Activated CD4-positive, alpha-beta T cell treated with anti-CD3 and anti-CD28 coated beads, Interleukin-2, amount 10 ng/mL, durations not matched to agents 7 days and 5 days (primary cell): ENCODE results near the gene SETX. TPM values are rescaled to one million over a fixed set of nuclear protein-coding genes. Genes with fewer than 3 reads are reported as not detected.

Experiments used
- CTCF ChIA-PET: fragments of 350-600 bp; sonication (Branson Sonifier 250); formaldehyde crosslinking; loops from one replicate; lab custom pipeline; 2021; ENCODE audit warnings: antibody characterized with exemption; lab: Charles Lee
- POLR2A ChIA-PET: fragments of 350-600 bp; sonication (Branson Sonifier 250); formaldehyde crosslinking; loops from one replicate; lab custom pipeline; 2021; ENCODE audit warnings: antibody characterized with exemption; lab: Charles Lee
- DNase-seq: peaks from one replicate; pipeline ENCODE4 v3.0.0-alpha.2; 2020
- H3K27ac Mint-ChIP-seq: one replicate; pipeline ENCODE4 v1.8.0; 2021; ENCODE audit warnings: mild to moderate bottlenecking, moderate library complexity, mixed read lengths
- H3K27me3 Mint-ChIP-seq: one replicate; pipeline ENCODE4 v1.8.0; 2021; ENCODE audit warnings: mixed read lengths
- H3K36me3 Mint-ChIP-seq: one replicate; pipeline ENCODE4 v1.8.0; 2021; ENCODE audit warnings: low read depth, mixed read lengths
- H3K4me1 Mint-ChIP-seq: one replicate; pipeline ENCODE4 v1.8.0; 2021; ENCODE audit warnings: mixed read lengths
- H3K4me3 Mint-ChIP-seq: one replicate; pipeline ENCODE4 v1.8.0; 2021; ENCODE audit warnings: mild to moderate bottlenecking, moderate library complexity, mixed read lengths
- H3K9me3 Mint-ChIP-seq: one replicate; pipeline ENCODE4 v1.8.0; 2021; ENCODE audit warnings: mixed read lengths
- total RNA-seq, 2 experiments: library from RNA; stranded (reverse); gene quantifications; one replicate each; pipeline ENCODE4 v1.2.3, GENCODE V29; 2021

SETX gene
- total RNA-seq, 2 experiments from 2014 or later = 62.8 to 68.5 TPM

GRCh38 chr9:132214027-132214622 is 140.7 kb downstream of the SETX start:
- Mint-ChIP-seq H3K36me3 (no peaks in the 10 kb centered on the region), H3K4me1 (no peaks in the 10 kb centered on the region), H3K4me3 (no peak overlapping the region), H3K27me3 (no peaks in the 10 kb centered on the region), H3K9me3 (no peaks in the 10 kb centered on the region), H3K27ac (no peak overlapping the region)
- no peak for DNase-seq
- ChIA-PET POLR2A (no interaction called here), CTCF (no interaction called here)

- CTCF ChIA-PET = no interaction called here
- H3K27ac Mint-ChIP-seq = no peak overlapping the region
Observed at GRCh38 chr9:132211570-132211969, 143.2 kb downstream of the SETX start.

More at GRCh38 chr9:132211570-132211969, 143.2 kb downstream of the SETX start:
- Mint-ChIP-seq H3K4me1 (no peaks in the 10 kb centered on the region), H3K27me3 (no peaks in the 10 kb centered on the region), H3K9me3 (no peaks in the 10 kb centered on the region), H3K4me3 (no peak overlapping the region), H3K36me3 (no peaks in the 10 kb centered on the region)
- no peak for DNase-seq
- POLR2A ChIA-PET = no interaction called here

Other genes with a start within 250 kb of the SETX start
- 1 to 10 TPM; 5.4 to 6.6 TPM for gene NTNG2, start 192.9 kb downstream of the SETX start, total RNA-seq
- gene TTF1, start 51.9 kb upstream of the SETX start, total RNA-seq = 10 to 100 TPM; 29.7 to 30.5 TPM
- gene CFAP77, start 55.2 kb upstream of the SETX start, total RNA-seq = not detected
- gene BARHL1, start 227.6 kb upstream of the SETX start, total RNA-seq = not detected